Tibial artery (tissue), 4 donors: ENCODE results near the gene PTPRN2.

ENCODE experiments used
- DNase-seq, 2 donors: peaks; one replicate each; pipeline ENCODE4 v3.0.0-alpha.2; 2019
- H3K27ac ChIP-seq, 2 donors: fragments of 200-600 bp; sonication (generic) in 1 of 2; 1 replicate in 1 of 2; 2 replicates in 1 of 2; pipeline ENCODE4 v1.5.1; 2018 to 2019; ENCODE audit warnings: mild to moderate bottlenecking in 1 of 2
- H3K27me3 ChIP-seq, 2 donors: fragments of 200-600 bp; sonication (generic) in 1 of 2; one replicate each; pipeline versions ENCODE4 v1.5.1 to v1.6.0; 2016 to 2019
- H3K36me3 ChIP-seq, 3 donors: fragments of 200-600 bp; sonication (generic) in 2 of 3; one replicate each; pipeline ENCODE4 v1.5.1; 2016 to 2019; ENCODE audit warnings: mild to moderate bottlenecking in 2 of 3
- H3K4me1 ChIP-seq, 4 donors: fragments of 200-600 bp; sonication (generic) in 2 of 4; 1 replicate in 3 of 4; 2 replicates in 1 of 4; pipeline ENCODE4 v1.5.1; 2016 to 2019
- H3K4me3 ChIP-seq, 2 donors: fragments of 200-600 bp; sonication (generic) in 1 of 2; 1 replicate in 1 of 2; 2 replicates in 1 of 2; pipeline ENCODE4 v1.5.1; 2018 to 2019; ENCODE audit warnings: mild to moderate bottlenecking in 2 of 2
- H3K9me3 ChIP-seq, 3 donors: fragments of 200-600 bp; sonication (generic) in 1 of 3; one replicate each; pipeline ENCODE4 v1.5.1; 2016 to 2019
- intact Hi-C: fragments of 100-400 bp; cut with DNase I; formaldehyde crosslinking; loops from one replicate; pipeline ENCODE4 v1.15.0; 2023; ENCODE audit warnings: low total_unique reads
- TF ChIP-seq, protein P1 (sequence below), 2 experiments: fragments of 200-600 bp in 1 of 2; fragments of 450-650 bp in 1 of 2; IDR thresholded peaks; one replicate each; pipeline ENCODE4 v1.5.1; 2017 to 2019; ENCODE audit warnings: antibody characterized with exemption in 2 of 2, mild to moderate bottlenecking in 1 of 2, moderate library complexity in 1 of 2

Gene PTPRN2

DNA sequence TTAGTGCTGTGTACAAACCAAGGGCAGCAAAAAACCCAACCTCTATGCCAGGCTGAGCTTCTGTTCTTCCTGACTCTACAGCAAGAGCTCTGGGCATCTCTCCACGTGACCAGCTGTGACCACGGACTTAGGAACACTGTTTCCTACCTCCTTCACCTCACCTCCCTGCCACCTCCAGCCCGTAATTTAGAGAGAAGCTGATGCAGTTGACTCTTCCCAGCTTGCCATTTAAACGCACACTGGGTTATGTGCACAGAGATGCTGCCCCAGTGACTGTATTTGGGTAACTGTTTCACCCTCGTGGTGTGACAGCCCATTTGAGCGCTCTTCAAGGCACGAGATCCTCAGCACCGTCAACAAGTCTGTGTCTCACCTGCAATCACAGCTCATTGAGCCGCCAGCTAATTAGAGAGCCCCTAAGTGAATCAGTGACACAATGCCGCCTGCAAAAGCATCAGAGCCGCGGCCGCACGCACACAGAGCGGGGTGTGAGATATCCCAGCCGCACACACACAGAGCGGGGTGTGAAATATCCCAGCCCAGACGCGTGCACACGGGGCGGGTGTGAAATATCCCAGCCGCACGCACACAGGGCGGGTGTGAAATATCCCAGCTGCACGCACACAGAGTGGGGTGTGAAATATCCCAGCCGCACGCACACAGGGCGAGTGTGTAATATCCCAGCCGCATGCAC lies 319.7 kb downstream of the PTPRN2 start:
- H3K27ac ChIP-seq = no peak overlapping the region
- no peaks in the 10 kb centered on the region for H3K4me1 ChIP-seq

DNA sequence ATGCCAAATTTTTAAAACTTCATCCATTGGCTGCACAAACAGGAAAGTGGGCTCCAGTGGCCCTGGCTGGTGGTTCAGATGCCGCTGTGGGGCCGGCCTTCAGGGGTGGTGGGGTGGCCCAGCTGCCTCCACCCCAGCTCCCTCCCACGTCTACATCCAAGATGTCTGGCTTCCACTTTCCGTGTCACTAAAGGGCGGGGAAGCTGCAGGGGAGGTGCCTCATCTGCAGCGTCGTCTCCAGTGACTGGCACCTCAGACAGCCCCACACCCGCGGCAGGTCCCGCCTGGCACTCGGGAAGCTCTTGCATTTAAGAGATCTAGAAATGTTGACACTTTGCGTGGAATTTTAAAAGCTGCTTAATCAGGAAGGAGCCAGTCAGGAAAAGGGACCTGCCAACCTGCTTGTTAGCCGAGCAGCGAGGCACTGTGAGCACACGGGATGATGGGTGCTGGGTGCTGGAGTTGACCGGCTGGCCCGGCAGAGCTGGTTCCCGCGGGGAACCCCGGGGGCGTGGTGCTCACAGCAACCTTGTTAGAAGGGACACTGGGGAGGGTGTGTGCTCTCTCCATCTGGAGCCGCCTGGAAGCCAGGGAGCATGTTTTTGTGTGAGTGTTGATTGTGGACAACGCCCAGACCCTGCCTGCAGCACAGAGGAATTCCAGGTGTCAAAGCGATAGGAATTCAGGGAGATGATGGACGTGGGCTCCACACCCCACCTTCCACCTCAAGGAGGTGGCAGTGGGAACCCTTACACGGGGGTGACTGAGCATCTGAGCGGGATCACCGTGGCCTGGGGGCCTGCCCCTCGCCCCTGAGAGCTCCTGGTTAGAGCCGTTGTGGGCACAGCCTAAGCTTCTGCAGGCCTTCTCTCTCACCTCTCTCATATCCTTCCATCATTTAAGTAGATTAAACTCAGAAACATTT lies 320.5 kb downstream of the PTPRN2 start:
- intact Hi-C loops = no loop called here
- no peaks in the 10 kb centered on the region for H3K4me1 ChIP-seq
- H3K4me3 ChIP-seq = no peak overlapping the region
- peak; percentile 9 to 47 for DNase-seq
- peaks cover 0 to 9% of the 10 kb centered on the region in 2 donors for H3K27me3 ChIP-seq
- H3K27ac ChIP-seq = no peak overlapping the region
- TF ChIP-seq, protein P1, sequence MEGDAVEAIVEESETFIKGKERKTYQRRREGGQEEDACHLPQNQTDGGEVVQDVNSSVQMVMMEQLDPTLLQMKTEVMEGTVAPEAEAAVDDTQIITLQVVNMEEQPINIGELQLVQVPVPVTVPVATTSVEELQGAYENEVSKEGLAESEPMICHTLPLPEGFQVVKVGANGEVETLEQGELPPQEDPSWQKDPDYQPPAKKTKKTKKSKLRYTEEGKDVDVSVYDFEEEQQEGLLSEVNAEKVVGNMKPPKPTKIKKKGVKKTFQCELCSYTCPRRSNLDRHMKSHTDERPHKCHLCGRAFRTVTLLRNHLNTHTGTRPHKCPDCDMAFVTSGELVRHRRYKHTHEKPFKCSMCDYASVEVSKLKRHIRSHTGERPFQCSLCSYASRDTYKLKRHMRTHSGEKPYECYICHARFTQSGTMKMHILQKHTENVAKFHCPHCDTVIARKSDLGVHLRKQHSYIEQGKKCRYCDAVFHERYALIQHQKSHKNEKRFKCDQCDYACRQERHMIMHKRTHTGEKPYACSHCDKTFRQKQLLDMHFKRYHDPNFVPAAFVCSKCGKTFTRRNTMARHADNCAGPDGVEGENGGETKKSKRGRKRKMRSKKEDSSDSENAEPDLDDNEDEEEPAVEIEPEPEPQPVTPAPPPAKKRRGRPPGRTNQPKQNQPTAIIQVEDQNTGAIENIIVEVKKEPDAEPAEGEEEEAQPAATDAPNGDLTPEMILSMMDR (IDR thresholded peaks at IDR 0.05) = no peak
- H3K9me3 ChIP-seq = peaks cover 0 to 4% (median 0%) of the 10 kb centered on the region in 3 donors
- H3K36me3 ChIP-seq = no peaks in the 10 kb centered on the region

More for the DNA sequence above, 319.7 kb downstream of the PTPRN2 start:
- Histone ChIP-seq H3K27me3 (peaks cover 0 to 9% of the 10 kb centered on the region in 2 donors), H3K9me3 (peaks cover 0 to 4% (median 0%) of the 10 kb centered on the region in 3 donors), H3K4me3 (no peak overlapping the region), H3K36me3 (no peaks in the 10 kb centered on the region)
- peak in 1 of 2 donors; percentile 41 for DNase-seq
- TF ChIP-seq, protein P1 (IDR thresholded peaks at IDR 0.05) = no peak
- intact Hi-C loops = no loop called here

DNA sequence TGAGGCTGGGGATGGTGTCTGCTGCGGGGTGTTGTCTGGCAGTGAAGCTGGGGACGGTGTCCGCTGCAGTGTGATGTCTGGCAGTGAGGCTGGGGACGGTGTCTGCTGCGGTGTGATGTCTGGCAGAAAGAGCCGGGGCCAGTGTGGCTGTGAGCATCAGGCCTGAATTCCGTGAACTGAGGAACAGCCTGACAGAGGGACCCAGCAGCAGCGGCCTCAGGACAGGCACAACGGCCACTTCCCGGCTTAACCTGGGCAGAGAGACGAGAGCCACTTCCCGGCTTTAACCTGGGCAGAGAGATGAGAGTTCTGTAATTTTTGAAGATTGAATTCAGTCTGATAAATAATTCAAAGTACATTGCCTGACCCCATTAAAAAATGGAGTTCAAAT lies 321.2 kb downstream of the PTPRN2 start:
- H3K27me3 ChIP-seq = peaks cover 0 to 9% of the 10 kb centered on the region in 2 donors
- H3K4me3 ChIP-seq = no peak overlapping the region
- DNase-seq = peak in 1 of 2 donors; percentile 3
- TF ChIP-seq, protein P1 (IDR thresholded peaks at IDR 0.05) = no peak
- no peaks in the 10 kb centered on the region for H3K4me1 ChIP-seq
- H3K36me3 ChIP-seq = no peaks in the 10 kb centered on the region
- peaks cover 0 to 1% (median 0%) of the 10 kb centered on the region in 3 donors for H3K9me3 ChIP-seq
- intact Hi-C loops = no loop called here
- H3K27ac ChIP-seq = no peak overlapping the region

DNA sequence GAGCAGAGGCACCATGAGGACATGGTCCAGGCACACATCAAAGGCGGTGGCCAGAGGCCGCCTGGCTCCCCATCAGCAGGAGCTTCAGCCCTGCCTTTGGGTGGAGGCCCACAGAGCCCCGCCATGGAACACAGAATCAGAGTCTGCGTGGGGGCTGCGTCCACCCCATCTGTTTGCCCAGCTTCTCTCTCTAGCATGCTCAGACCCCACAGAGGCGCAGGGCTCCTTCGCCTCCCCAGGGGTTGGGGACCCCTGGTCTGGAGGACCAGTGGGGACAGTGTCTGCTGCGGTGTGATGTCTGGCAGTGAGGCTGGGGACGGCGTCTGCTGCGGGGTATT lies 321.9 kb downstream of the PTPRN2 start:
- intact Hi-C loops = no loop called here
- Histone ChIP-seq H3K27me3 (peaks cover 0 to 14% of the 10 kb centered on the region in 2 donors), H3K9me3 (no peaks in the 10 kb centered on the region), H3K4me3 (no peak overlapping the region), H3K27ac (no peak overlapping the region), H3K4me1 (no peaks in the 10 kb centered on the region), H3K36me3 (no peaks in the 10 kb centered on the region)
- TF ChIP-seq, protein P1 (IDR thresholded peaks at IDR 0.05) = no peak
- peak in 1 of 2 donors; percentile 54 for DNase-seq

DNA sequence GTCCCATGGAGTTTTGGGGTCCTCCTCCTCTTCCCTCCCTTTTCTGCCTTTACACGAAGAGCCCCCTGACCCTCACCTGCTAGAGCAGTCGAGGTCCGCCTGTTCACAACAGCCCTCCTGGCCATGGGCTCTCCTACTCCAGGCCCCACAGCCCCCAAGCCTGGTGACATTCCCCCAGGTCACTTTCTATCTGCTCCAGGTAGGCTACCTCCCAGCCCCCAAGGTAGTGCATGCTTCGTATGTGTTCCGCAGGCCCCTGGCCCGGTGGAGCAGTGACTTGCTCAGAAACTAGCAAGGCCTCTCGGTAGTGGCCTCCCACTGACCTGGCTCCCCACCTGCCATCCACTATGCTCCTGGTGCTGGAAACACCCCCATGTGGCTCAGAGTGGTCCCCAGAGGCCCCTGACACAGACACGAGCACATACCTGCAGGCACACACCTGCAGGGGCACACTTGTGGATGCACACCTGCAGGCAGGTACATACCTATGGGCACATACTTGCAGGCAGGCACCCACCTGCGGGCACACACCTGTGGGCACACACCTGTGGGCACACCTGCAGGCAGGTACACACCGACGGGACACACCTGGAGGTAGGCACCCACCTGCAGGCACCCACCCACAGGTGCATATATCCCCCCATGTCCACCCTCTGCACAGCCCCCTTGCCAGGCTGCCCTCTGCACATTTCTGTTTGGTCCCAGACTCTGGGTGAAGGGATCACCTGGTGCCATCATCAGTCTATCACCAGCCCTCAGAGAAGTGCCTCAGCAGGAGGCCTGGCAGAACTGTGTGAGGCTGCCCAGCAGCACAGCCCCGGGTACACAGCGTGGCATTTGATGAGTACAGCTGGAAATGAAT lies 322.5 kb downstream of the PTPRN2 start:
- H3K27ac ChIP-seq = no peak overlapping the region
- intact Hi-C loops = no loop called here
- H3K4me1 ChIP-seq = no peaks in the 10 kb centered on the region
- no peaks in the 10 kb centered on the region for H3K36me3 ChIP-seq
- TF ChIP-seq, protein P1 (IDR thresholded peaks at IDR 0.05) = no peak
- no peak overlapping the region for H3K4me3 ChIP-seq
- peak in 1 of 2 donors; percentile 51 for DNase-seq
- H3K27me3 ChIP-seq = peaks cover 0 to 15% of the 10 kb centered on the region in 2 donors
- H3K9me3 ChIP-seq = no peaks in the 10 kb centered on the region
